ENCODE results near the gene SMAP1.

Gene SMAP1

GRCh38 chr6:70663881-70664466 is 3.7 kb upstream of the SMAP1 start:
- H3K27me3 ChIP-seq (ENCODE audit: control insufficient read depth, insufficient read depth, low read length) = no peaks in the 10 kb centered on the region
- H3K4me1 ChIP-seq (ENCODE audit: control insufficient read depth, insufficient read depth, low read length) = no peaks in the 10 kb centered on the region
- H3K9ac ChIP-seq (ENCODE audit: low read length) = no peak overlapping the region
- no peak overlapping the region for H3K27ac ChIP-seq (ENCODE audit: low read depth, low read length)
- H3K4me3 ChIP-seq (ENCODE audit: low read length) = no peak overlapping the region
- no peaks in the 10 kb centered on the region for H3K36me3 ChIP-seq (ENCODE audit: control insufficient read depth, insufficient read depth, low read length)

- no peak overlapping the region for H3K27ac ChIP-seq (ENCODE audit: low read depth, low read length)
- peak overlapping the region; percentile 63 for H3K4me3 ChIP-seq (ENCODE audit: low read length)
- H3K9ac ChIP-seq (ENCODE audit: low read length) = no peak overlapping the region
These were observed 977 bp upstream of the SMAP1 start for GRCh38 chr6:70666706-70667105.

DNA sequence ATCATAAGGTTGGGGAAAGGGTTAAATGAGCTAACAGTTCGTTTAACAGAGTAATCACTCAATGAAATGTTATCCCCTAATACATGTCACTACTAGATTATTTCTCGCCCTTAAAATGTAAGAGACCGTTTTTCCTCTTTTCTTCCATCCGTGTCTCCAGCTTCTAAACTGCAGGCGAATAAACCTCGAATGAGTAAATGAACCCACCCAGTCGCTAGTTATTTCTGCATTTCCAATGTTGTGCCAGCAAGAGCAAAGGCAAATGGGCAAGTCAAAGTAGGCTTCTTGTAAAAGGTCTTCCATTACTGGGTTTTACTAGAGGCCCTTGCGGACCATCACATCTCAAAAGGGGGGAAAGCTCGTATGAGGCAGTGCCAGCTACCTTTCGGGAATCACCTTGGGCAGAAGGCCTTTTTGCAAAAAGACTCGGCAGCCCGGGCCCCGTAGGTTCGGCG is 400 bp upstream of the SMAP1 start:
- peak overlapping the region; percentile 63 for H3K4me3 ChIP-seq (ENCODE audit: low read length)
- H3K27ac ChIP-seq (ENCODE audit: low read depth, low read length) = peak overlapping the region; percentile 84
- no peaks in the 10 kb centered on the region for H3K4me1 ChIP-seq (ENCODE audit: control insufficient read depth, insufficient read depth, low read length)
- no peaks in the 10 kb centered on the region for H3K36me3 ChIP-seq (ENCODE audit: control insufficient read depth, insufficient read depth, low read length)
- no peaks in the 10 kb centered on the region for H3K27me3 ChIP-seq (ENCODE audit: control insufficient read depth, insufficient read depth, low read length)
- peak overlapping the region; percentile 6 for H3K9ac ChIP-seq (ENCODE audit: low read length)

More at GRCh38 chr6:70666706-70667105, 977 bp upstream of the SMAP1 start:
- no peaks in the 10 kb centered on the region for H3K4me1 ChIP-seq (ENCODE audit: control insufficient read depth, insufficient read depth, low read length)
- H3K36me3 ChIP-seq (ENCODE audit: control insufficient read depth, insufficient read depth, low read length) = no peaks in the 10 kb centered on the region
- H3K27me3 ChIP-seq (ENCODE audit: control insufficient read depth, insufficient read depth, low read length) = no peaks in the 10 kb centered on the region

DNA sequence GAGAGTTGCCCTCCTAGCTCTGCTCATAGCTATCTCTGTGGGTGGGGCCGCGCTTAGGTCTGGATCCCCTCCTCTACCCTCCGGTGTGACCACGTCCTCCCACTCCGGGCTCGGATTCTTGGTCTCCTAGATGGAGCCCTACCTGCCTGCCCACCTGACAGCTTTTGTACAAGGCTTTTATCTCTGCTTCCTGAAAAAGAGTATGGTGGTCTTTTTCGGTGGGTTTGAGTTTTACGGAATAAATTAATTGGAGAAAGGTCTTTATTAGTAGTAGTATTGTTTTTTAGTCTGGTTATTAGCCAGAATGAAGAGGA is 773 bp downstream of the SMAP1 start:
- Histone ChIP-seq H3K36me3 (ENCODE audit: control insufficient read depth, insufficient read depth, low read length) (no peaks in the 10 kb centered on the region), H3K27ac (ENCODE audit: low read depth, low read length) (peak overlapping the region; percentile 84), H3K27me3 (ENCODE audit: control insufficient read depth, insufficient read depth, low read length) (no peaks in the 10 kb centered on the region), H3K4me3 (ENCODE audit: low read length) (peak overlapping the region; percentile 98), H3K9ac (ENCODE audit: low read length) (peak overlapping the region; percentile 82), H3K4me1 (ENCODE audit: control insufficient read depth, insufficient read depth, low read length) (no peaks in the 10 kb centered on the region)

GRCh38 chr6:70669133-70669532 is 1.4 kb downstream of the SMAP1 start:
- Histone ChIP-seq H3K4me1 (ENCODE audit: control insufficient read depth, insufficient read depth, low read length) (no peaks in the 10 kb centered on the region), H3K27ac (ENCODE audit: low read depth, low read length) (no peak overlapping the region), H3K4me3 (ENCODE audit: low read length) (peak overlapping the region; percentile 98), H3K27me3 (ENCODE audit: control insufficient read depth, insufficient read depth, low read length) (no peaks in the 10 kb centered on the region), H3K9ac (ENCODE audit: low read length) (no peak overlapping the region), H3K36me3 (ENCODE audit: control insufficient read depth, insufficient read depth, low read length) (no peaks in the 10 kb centered on the region)

DNA sequence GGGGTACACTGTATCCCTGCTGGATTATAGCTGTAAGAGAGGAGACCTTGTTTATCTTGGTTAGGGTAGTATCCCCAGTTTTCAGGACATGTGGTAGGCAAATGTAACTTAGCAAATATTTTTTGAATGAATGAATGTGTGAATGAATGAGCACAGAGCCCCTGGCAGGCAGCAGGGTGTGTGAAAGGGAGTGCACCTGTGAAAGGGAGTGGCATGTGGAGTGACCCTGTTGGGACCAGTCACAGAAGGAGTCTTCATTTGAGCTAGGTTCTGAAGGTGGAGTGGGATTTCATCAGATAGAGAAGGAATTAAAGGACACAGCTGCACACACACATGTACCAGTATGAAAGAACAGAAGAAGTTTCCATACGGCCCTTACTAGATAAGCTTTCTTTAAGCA is 4.9 kb downstream of the SMAP1 start:
- Histone ChIP-seq H3K4me1 (ENCODE audit: control insufficient read depth, insufficient read depth, low read length) (no peaks in the 10 kb centered on the region), H3K27ac (ENCODE audit: low read depth, low read length) (no peak overlapping the region), H3K27me3 (ENCODE audit: control insufficient read depth, insufficient read depth, low read length) (no peaks in the 10 kb centered on the region)

DNA sequence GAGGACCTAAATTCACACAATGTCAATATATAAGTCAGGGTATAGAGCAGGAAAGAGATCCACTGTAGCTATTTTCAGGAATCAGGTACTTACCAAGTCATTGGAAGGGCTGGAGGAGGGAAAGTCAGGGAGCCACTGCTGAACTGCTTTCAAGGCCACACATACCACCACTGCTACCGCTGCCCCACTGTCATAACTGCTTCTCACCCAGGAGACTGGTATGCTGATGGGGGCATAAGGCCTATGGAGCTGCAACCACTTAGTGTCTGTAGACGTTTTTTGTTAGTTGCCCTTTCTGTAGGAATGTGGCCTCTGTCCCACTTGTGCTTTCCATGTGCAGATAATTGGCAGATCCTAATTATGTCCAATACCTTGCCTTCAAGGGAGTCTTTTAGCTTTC is 5.4 kb downstream of the SMAP1 start:
- no peak overlapping the region for H3K27ac ChIP-seq (ENCODE audit: low read depth, low read length)
- no peaks in the 10 kb centered on the region for H3K4me1 ChIP-seq (ENCODE audit: control insufficient read depth, insufficient read depth, low read length)
- H3K9ac ChIP-seq (ENCODE audit: low read length) = no peak overlapping the region
- H3K4me3 ChIP-seq (ENCODE audit: low read length) = no peak overlapping the region
- no peaks in the 10 kb centered on the region for H3K36me3 ChIP-seq (ENCODE audit: control insufficient read depth, insufficient read depth, low read length)
- H3K27me3 ChIP-seq (ENCODE audit: control insufficient read depth, insufficient read depth, low read length) = no peaks in the 10 kb centered on the region

More for the DNA sequence above, 4.9 kb downstream of the SMAP1 start:
- Histone ChIP-seq H3K36me3 (ENCODE audit: control insufficient read depth, insufficient read depth, low read length) (no peaks in the 10 kb centered on the region), H3K9ac (ENCODE audit: low read length) (no peak overlapping the region), H3K4me3 (ENCODE audit: low read length) (no peak overlapping the region)

DNA sequence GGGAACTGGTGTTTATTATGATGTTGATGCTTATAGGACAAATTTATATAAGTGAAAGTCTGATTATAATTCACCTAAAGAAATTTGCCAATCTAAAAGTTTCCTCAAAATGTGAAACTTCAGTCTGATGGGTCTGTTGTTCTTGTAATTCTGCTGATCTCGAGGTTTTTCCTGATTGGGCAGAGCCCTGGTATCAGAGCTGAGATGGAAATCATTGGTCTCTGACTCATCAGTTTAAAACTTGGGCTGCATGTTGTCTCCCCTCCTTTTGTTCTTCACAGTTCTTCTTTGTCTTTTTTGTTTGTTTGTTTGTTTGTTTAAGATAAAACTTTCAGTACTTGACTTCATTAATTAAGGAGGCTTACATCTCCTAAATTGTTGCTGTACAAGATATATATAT is 5.9 kb downstream of the SMAP1 start:
- Histone ChIP-seq H3K4me3 (ENCODE audit: low read length) (no peak overlapping the region), H3K9ac (ENCODE audit: low read length) (no peak overlapping the region), H3K27ac (ENCODE audit: low read depth, low read length) (no peak overlapping the region), H3K4me1 (ENCODE audit: control insufficient read depth, insufficient read depth, low read length) (no peaks in the 10 kb centered on the region), H3K36me3 (ENCODE audit: control insufficient read depth, insufficient read depth, low read length) (peaks cover 1% of the 10 kb centered on the region), H3K27me3 (ENCODE audit: control insufficient read depth, insufficient read depth, low read length) (no peaks in the 10 kb centered on the region)

DNA sequence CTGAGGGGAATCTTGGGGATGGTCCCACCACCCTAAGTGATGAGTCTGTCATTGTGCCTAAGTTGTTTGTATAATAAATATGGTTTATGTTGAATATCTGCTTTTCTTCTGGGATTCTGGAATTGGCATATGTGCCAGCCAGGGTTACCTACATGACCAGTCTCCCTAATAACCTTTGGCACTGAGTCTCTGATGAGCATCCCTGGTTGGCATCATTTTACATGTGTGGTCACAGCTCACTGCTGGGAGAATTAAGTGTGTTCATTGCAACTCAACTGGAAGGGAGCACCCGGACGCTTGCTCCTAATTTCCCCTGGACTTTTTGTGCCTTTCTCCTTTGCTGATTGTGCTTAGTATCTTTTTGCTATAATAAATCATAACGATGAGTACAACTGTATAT is 8.1 kb downstream of the SMAP1 start:
- Histone ChIP-seq H3K27me3 (ENCODE audit: control insufficient read depth, insufficient read depth, low read length) (no peaks in the 10 kb centered on the region), H3K36me3 (ENCODE audit: control insufficient read depth, insufficient read depth, low read length) (peaks cover 2% of the 10 kb centered on the region), H3K4me3 (ENCODE audit: low read length) (no peak overlapping the region), H3K27ac (ENCODE audit: low read depth, low read length) (no peak overlapping the region), H3K4me1 (ENCODE audit: control insufficient read depth, insufficient read depth, low read length) (no peaks in the 10 kb centered on the region), H3K9ac (ENCODE audit: low read length) (no peak overlapping the region)

- H3K9ac ChIP-seq (ENCODE audit: low read length) = no peak overlapping the region
- H3K36me3 ChIP-seq (ENCODE audit: control insufficient read depth, insufficient read depth, low read length) = peaks cover 2% of the 10 kb centered on the region
- H3K27me3 ChIP-seq (ENCODE audit: control insufficient read depth, insufficient read depth, low read length) = no peaks in the 10 kb centered on the region
- H3K4me3 ChIP-seq (ENCODE audit: low read length) = no peak overlapping the region
- no peak overlapping the region for H3K27ac ChIP-seq (ENCODE audit: low read depth, low read length)
- no peaks in the 10 kb centered on the region for H3K4me1 ChIP-seq (ENCODE audit: control insufficient read depth, insufficient read depth, low read length)
These were observed 9.1 kb downstream of the SMAP1 start for GRCh38 chr6:70676821-70677220.

GRCh38 chr6:70680396-70680795 is 12.7 kb downstream of the SMAP1 start:
- Histone ChIP-seq H3K27me3 (ENCODE audit: control insufficient read depth, insufficient read depth, low read length) (no peaks in the 10 kb centered on the region), H3K9ac (ENCODE audit: low read length) (no peak overlapping the region), H3K36me3 (ENCODE audit: control insufficient read depth, insufficient read depth, low read length) (peaks cover 2% of the 10 kb centered on the region), H3K27ac (ENCODE audit: low read depth, low read length) (no peak overlapping the region), H3K4me3 (ENCODE audit: low read length) (no peak overlapping the region), H3K4me1 (ENCODE audit: control insufficient read depth, insufficient read depth, low read length) (peaks cover 3% of the 10 kb centered on the region)

DNA sequence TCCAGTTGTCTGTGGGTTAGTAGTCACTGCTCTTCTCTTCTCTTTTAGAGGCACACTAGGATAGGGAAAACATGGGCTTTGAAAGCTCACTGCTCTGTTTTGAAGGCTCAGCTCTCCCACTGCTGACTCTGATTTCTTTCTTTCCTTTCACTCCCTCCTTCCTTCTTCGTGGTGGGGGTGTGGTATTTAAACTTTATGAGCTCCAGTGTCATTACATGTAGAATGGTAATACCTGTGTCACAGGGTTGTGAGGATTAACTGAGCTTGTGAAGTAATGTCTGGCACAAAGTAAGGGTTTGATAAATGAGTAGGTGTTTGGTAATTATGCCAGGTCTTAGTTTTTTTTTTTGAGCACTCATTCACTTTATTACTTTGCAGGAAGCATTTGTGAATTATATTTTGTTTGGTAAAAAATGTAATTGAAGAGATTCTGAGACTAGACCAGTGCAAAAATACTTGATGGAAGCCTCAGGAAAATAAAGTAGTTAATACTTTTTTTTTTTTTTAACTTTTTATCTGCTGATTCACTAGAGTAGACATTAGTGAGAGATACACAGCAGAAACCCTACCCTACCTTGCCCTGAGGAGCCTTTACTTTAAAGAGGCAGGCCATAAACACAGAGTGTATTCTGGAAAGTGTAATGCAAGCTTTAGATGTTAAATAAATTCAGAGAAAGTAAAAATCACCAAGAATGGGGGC is 17.3 kb downstream of the SMAP1 start:
- no peak overlapping the region for H3K4me3 ChIP-seq (ENCODE audit: low read length)

More for the DNA sequence above, 17.3 kb downstream of the SMAP1 start:
- H3K27me3 ChIP-seq (ENCODE audit: control insufficient read depth, insufficient read depth, low read length) = no peaks in the 10 kb centered on the region
- H3K4me1 ChIP-seq (ENCODE audit: control insufficient read depth, insufficient read depth, low read length) = peaks cover 8% of the 10 kb centered on the region
- no peak overlapping the region for H3K27ac ChIP-seq (ENCODE audit: low read depth, low read length)
- no peaks in the 10 kb centered on the region for H3K36me3 ChIP-seq (ENCODE audit: control insufficient read depth, insufficient read depth, low read length)
- no peak overlapping the region for H3K9ac ChIP-seq (ENCODE audit: low read length)

All from rectal smooth muscle tissue (tissue), 1 donor.